ENCODE data around the gene NLGN1.

The NLGN1 gene

DNA sequence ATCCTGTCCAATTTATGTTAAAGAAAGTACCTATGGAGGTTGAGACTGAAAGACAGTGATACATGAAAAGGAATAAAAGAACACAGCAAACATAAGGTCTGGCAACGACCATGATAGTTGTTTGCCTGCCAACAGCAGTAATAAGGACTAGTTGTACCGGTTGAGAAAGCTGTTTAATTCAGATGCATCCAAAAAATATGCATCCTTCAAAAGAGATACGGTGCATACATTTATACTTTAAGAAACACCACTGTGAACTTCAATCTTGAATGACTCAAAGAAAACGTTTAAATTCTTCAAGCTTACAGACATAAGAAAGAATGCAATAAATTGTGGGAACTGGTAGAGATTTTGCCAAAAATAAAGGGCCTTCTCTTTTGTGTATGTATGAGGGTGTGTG lies 492.1 kb downstream of the NLGN1 start:
- H3K27ac ChIP-seq, result peak overlapping the region; percentile 36; the same call in 1 of the 2 replicates
- no peak for TF ChIP-seq ZFX (IDR thresholded peaks at IDR 0.05; ENCODE audit: borderline replicate concordance)
- TF ChIP-seq, protein P1, sequence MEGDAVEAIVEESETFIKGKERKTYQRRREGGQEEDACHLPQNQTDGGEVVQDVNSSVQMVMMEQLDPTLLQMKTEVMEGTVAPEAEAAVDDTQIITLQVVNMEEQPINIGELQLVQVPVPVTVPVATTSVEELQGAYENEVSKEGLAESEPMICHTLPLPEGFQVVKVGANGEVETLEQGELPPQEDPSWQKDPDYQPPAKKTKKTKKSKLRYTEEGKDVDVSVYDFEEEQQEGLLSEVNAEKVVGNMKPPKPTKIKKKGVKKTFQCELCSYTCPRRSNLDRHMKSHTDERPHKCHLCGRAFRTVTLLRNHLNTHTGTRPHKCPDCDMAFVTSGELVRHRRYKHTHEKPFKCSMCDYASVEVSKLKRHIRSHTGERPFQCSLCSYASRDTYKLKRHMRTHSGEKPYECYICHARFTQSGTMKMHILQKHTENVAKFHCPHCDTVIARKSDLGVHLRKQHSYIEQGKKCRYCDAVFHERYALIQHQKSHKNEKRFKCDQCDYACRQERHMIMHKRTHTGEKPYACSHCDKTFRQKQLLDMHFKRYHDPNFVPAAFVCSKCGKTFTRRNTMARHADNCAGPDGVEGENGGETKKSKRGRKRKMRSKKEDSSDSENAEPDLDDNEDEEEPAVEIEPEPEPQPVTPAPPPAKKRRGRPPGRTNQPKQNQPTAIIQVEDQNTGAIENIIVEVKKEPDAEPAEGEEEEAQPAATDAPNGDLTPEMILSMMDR (IDR thresholded peaks at IDR 0.05), result no peak

DNA sequence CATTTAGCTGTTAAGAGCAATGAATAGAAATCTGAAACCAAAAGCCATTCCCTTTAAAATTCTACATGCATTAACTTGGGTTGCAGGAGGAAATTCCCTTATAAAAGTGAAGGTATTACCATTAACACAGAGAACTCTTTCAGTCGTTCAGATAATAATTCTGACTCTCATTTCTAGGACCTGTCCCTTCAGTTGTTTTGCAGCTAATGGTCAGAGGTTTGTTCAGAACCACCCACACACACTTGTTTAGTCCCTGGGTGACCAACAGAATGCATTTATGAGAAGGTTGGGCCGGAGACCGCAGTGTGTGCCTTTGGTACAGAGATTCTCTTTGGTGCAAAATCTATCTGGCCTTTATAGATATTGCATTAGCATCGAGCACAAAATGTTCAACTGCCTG lies 492.5 kb downstream of the NLGN1 start:
- TF ChIP-seq, protein P1 (IDR thresholded peaks at IDR 0.05), result no peak
- TF ChIP-seq ZFX (IDR thresholded peaks at IDR 0.05; ENCODE audit: borderline replicate concordance), result no peak
- H3K27ac ChIP-seq, result no peak overlapping the region

DNA sequence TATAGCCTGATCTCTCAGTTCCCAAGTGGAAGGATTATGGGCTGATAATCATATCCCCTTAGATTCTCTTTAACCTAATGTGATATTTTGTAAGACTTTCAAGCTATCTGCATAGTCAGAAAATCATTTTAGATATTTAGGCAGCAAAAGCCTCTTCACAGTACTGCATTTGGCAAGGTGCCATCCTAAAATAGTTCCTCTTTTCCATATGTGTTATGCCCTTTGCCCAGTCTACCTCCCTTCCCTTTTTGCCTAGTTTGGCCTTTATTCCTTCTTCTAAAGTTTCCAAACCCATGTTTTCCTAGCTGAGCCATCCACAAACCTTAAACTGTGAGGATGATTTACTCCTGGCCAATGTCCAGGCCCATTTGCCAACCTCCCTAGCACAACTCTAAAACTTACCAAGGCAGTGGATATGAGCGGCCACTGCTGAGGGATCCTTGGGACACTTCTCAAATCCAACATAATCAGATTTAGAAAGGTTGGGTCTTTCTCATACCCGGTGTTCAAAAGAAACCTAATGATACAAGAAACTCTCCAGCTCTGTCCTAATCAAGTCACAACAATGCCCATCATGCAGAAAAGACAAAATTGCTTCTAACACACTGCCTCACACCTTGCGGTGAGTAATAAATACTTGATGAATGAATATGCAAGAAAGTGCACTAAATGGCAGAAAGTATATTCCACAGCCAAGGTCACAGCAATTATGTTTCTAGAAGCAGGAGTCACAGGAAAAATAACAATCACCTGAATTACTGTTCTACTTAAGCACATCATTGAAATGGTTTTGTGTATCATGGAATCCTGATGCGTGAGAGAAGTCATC lies 493.9 kb downstream of the NLGN1 start:
- TF ChIP-seq ZFX (IDR thresholded peaks at IDR 0.05; ENCODE audit: borderline replicate concordance), result no peak
- TF ChIP-seq, protein P1 (IDR thresholded peaks at IDR 0.05), result no peak
- H3K27ac ChIP-seq, result no peak overlapping the region

DNA sequence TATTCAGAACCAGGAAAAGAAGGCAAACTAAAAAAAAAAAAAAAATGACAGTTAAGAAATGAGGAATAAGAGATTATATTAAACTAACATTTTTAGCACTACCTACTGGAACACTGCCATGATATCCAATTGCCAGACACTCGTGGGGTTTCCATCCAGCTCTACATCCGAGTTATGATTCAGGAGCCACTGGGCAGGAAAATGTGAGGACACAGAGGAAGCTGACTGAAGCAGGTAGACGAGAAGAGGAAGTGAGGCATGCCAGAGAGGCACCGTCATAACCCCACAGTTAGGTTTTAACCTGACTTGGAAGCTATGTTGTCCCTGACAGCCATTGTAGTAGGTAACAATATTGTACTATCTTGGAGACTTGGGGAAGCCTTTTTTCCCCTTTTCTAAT lies 495.0 kb downstream of the NLGN1 start:
- no peak overlapping the region for H3K27ac ChIP-seq
- TF ChIP-seq ZFX (IDR thresholded peaks at IDR 0.05; ENCODE audit: borderline replicate concordance), result no peak
- TF ChIP-seq, protein P1 (IDR thresholded peaks at IDR 0.05), result no peak

DNA sequence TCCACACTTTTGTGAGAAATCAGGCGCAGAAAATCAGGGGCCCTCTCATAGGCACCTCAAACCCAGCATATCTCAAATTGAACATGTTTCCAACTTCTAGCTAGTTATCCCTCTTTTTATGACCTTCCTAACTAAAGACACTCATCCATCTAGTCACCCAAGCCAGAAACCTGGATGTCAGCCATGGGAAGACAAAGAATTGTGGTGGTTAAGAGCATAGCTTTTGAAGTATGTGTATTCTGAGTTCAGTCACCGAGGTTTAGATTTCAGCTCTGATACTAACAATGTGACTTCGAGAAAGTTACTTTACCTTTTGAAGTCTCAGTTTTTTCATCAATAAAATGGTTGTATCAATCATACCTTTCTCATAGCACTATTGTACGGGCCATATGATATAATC lies 495.5 kb downstream of the NLGN1 start:
- TF ChIP-seq, protein P1 (IDR thresholded peaks at IDR 0.05), result no peak
- no peak for TF ChIP-seq ZFX (IDR thresholded peaks at IDR 0.05; ENCODE audit: borderline replicate concordance)
- no peak overlapping the region for H3K27ac ChIP-seq

DNA sequence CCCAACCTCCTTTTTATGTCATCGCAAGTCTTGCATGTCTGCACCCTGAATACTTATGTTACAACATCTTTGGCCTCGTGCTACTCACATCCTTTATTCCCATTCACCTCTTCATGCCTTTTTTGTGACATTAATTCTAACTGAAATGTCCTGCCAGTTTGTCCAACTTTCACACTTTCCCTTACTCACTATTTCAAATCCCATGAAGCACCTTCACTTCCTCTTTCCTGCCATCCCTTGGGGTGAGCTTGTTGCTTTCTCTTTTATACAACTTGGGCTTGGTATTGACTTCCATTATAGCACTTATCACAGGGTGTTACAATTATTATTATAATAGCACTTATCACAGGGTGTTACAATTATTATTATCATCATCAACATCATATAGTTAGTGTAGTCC lies 496.3 kb downstream of the NLGN1 start:
- H3K27ac ChIP-seq, result no peak overlapping the region
- no peak for TF ChIP-seq ZFX (IDR thresholded peaks at IDR 0.05; ENCODE audit: borderline replicate concordance)
- TF ChIP-seq, protein P1 (IDR thresholded peaks at IDR 0.05), result no peak

DNA sequence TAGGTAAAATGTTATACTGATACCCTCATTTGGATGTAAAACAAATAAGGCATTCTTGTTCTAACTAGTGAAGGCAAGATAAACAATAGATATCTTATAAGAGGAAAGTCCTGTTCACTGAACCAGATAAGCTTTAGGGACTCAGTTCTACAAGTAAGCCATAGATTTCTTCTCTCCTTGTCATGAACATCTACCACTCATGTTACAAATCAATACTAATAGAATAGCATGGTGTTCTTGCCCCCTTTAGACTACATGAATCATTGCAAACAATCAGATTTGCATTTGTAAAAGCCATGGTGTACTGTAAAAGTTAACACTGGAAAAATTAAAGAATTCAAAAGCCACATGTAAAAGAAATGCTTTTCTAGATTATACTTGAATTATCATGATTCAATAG lies 500.1 kb downstream of the NLGN1 start:
- TF ChIP-seq ZFX (IDR thresholded peaks at IDR 0.05; ENCODE audit: borderline replicate concordance), result no peak
- TF ChIP-seq, protein P1 (IDR thresholded peaks at IDR 0.05), result no peak
- no peak overlapping the region for H3K27ac ChIP-seq
